ENCODE measurements around the gene ARHGEF2. TPM values are rescaled to one million over a fixed set of nuclear protein-coding genes. Genes with fewer than 3 reads are reported as not detected.
A peak's percentile ranks its signal among the peaks of the same experiment; 100 is the strongest.

ARHGEF2 gene
- total RNA-seq, 1 experiment from 2014 or later = 90.1 TPM

GRCh38 chr1:155932081-155932480 is 46.3 kb downstream of the ARHGEF2 start:
- CTCF ChIA-PET = interaction anchor here (2.6 to 2.7 kb wide), 2 partner anchors 58 to 134 kb away, joined by 6 to 7 read pairs; no protein-coding TSS in a partner anchor
- no peaks in the 10 kb centered on the region for H3K27me3 ChIP-seq (ENCODE audit: insufficient read depth, low read length)
- POLR2A ChIA-PET = interaction anchor here (0.7 to 3.8 kb wide), 6 partner anchors 8 to 57 kb away, joined by 3 to 20 read pairs (median 4); no protein-coding TSS in a partner anchor
- intact Hi-C loops (cut with micrococcal nuclease) = no loop called here
- no peak overlapping the region for H3K27ac ChIP-seq (ENCODE audit: low read depth, low read length)
- peak overlapping the region in 1 of 2 experiments; percentile 99; a peak in 1 of 4 replicates for H3K4me3 ChIP-seq (replicated peaks in 1 of 2; ENCODE audit: low read depth in 1 of 2, low read length in 2 of 2)
- ATAC-seq (no peak), DNase-seq (ENCODE audit: low read depth, low spot score) (no peak)
- TF ChIP-seq MAX (IDR thresholded peaks at IDR 0.05) = no peak
- TF ChIP-seq POLR2AphosphoS5 (IDR thresholded peaks at IDR 0.05; ENCODE audit: low read depth, low read length) = no peak
- no peak for TF ChIP-seq ATF3 (IDR thresholded peaks at IDR 0.05)
- TF ChIP-seq CBX3 (IDR thresholded peaks at IDR 0.05; ENCODE audit: low read depth) = no peak
- TF ChIP-seq ZNF274 (IDR thresholded peaks at IDR 0.05; ENCODE audit: low read depth, low read length) = no peak
- no peak for TF ChIP-seq SP1 (IDR thresholded peaks at IDR 0.05; ENCODE audit: low read depth)
- TF ChIP-seq CTCF (IDR thresholded peaks at IDR 0.05 in 2 of 3, conservative IDR thresholded peaks at IDR 0.05 in 1 of 3; ENCODE audit: borderline replicate concordance in 1 of 3, insufficient read depth in 1 of 3, low read depth in 2 of 3, low read length in 2 of 3) = no peak
- TF ChIP-seq TCF7L2 (IDR thresholded peaks at IDR 0.05; ENCODE audit: borderline replicate concordance, extremely low read depth, insufficient read depth, insufficient read length) = no peak
- TF ChIP-seq ZFX (IDR thresholded peaks at IDR 0.05) = no peak
- TF ChIP-seq CEBPB (IDR thresholded peaks at IDR 0.05; ENCODE audit: low read depth) = no peak
- TF ChIP-seq ELF1 (IDR thresholded peaks at IDR 0.05; ENCODE audit: borderline replicate concordance, low read depth) = no peak
- TF ChIP-seq EGR1 (IDR thresholded peaks at IDR 0.05; ENCODE audit: low read depth) = no peak
- no peak for TF ChIP-seq RAD21 (IDR thresholded peaks at IDR 0.05; ENCODE audit: low read depth)
- no peak for TF ChIP-seq SRF (IDR thresholded peaks at IDR 0.05; ENCODE audit: low read depth)
- TF ChIP-seq ZBTB33 (IDR thresholded peaks at IDR 0.05; ENCODE audit: extremely low read depth, insufficient replicate concordance, low read length) = no peak
- no peak for TF ChIP-seq POLR2A (IDR thresholded peaks at IDR 0.05; ENCODE audit: borderline replicate concordance, extremely low read depth, insufficient read depth, insufficient read length)
- TF ChIP-seq EZH2 (IDR thresholded peaks at IDR 0.05) = no peak
- no peak for TF ChIP-seq EZH2phosphoT487 (IDR thresholded peaks at IDR 0.05; ENCODE audit: borderline replicate concordance)
- no peak for TF ChIP-seq YY1 (IDR thresholded peaks at IDR 0.05; ENCODE audit: extremely low read depth, insufficient replicate concordance, low read depth, low read length)
- H4K20me1 ChIP-seq (ENCODE audit: insufficient read depth) = peaks cover 31% of the 10 kb centered on the region; the same call in 1 of the 2 replicates
- H3K36me3 ChIP-seq (ENCODE audit: control insufficient read depth in 1 of 2, insufficient read depth in 2 of 2, low read length in 2 of 2) = peaks cover 48 to 61% of the 10 kb centered on the region in 2 experiments
- H2AFZ ChIP-seq (ENCODE audit: low read depth, low read length, poor library complexity, severe bottlenecking) = no peak overlapping the region
- no TSS peak for BruUV-seq (replicated peaks)
- H3K79me2 ChIP-seq (ENCODE audit: insufficient read depth, low read length) = peaks cover 71% of the 10 kb centered on the region
- H3K4me2 ChIP-seq (ENCODE audit: low read length) = peak overlapping the region; percentile 88; the same call in 1 of the 2 replicates
- H3K4me1 ChIP-seq (ENCODE audit: control insufficient read depth in 1 of 2, insufficient read depth in 2 of 2, low read length in 2 of 2) = peaks cover 14 to 25% of the 10 kb centered on the region in 2 experiments; a peak in 3 of 4 replicates
- H3K9me3 ChIP-seq (ENCODE audit: control insufficient read depth in 1 of 2, insufficient read depth in 1 of 2, low read depth in 1 of 2, low read length in 2 of 2) = no peaks in the 10 kb centered on the region
- RAD21 ChIA-PET (ENCODE audit: low non-redundant PET in 1 of 2, low total read pairs in 2 of 2, uncharacterized antibody in 2 of 2, unreplicated experiment in 2 of 2) = no interaction called here
- no peaks in the 10 kb centered on the region for H3K9me2 ChIP-seq (ENCODE audit: insufficient read depth)
- H3K9ac ChIP-seq (ENCODE audit: low read length) = no peak overlapping the region
